Sigmoid colon (tissue), 4 donors: ENCODE measurements around the gene PRLH.

Source experiments
- POLR2A ChIP-seq, 2 donors: fragments of 450-650 bp; IDR thresholded peaks; one replicate each; pipeline ENCODE4 v1.6.1; 2016; ENCODE audit warnings: antibody characterized with exemption in 2 of 2, mild to moderate bottlenecking in 2 of 2, moderate library complexity in 2 of 2
- POLR2AphosphoS5 ChIP-seq, 4 donors: sonication (generic); formaldehyde crosslinking; IDR thresholded peaks; one replicate each; pipeline ENCODE4 v1.6.1; 2017; ENCODE audit warnings: antibody characterized with exemption in 4 of 4
- TF ChIP-seq, protein P1 (sequence below), 4 experiments: fragments of 450-650 bp in 3 of 4; fragments of 200-600 bp in 1 of 4; IDR thresholded peaks; one replicate each; pipeline ENCODE4 v1.5.1; 2016 to 2019; ENCODE audit warnings: antibody characterized with exemption in 4 of 4, mild to moderate bottlenecking in 3 of 4, moderate library complexity in 2 of 4

DNA sequence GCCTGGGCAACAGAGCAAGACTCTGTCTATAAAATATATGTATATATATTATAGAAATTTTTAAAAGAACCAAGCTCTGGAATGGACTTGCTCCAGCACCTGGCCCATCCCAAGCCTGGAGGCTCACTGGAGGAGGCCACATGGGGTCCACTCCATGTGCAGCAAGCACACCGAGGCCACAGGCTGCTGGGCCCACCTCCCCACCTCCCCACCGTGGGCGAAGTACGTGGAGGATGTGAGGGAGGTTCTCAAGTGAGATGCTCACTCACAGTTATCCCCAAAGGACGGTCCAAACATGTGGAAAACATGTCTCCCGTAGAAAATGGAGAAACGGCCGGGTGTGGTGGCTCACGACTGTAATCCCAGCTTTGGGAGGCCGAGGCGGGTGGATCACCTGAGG is 38.0 kb downstream of the PRLH start:
- TF ChIP-seq, protein P1, sequence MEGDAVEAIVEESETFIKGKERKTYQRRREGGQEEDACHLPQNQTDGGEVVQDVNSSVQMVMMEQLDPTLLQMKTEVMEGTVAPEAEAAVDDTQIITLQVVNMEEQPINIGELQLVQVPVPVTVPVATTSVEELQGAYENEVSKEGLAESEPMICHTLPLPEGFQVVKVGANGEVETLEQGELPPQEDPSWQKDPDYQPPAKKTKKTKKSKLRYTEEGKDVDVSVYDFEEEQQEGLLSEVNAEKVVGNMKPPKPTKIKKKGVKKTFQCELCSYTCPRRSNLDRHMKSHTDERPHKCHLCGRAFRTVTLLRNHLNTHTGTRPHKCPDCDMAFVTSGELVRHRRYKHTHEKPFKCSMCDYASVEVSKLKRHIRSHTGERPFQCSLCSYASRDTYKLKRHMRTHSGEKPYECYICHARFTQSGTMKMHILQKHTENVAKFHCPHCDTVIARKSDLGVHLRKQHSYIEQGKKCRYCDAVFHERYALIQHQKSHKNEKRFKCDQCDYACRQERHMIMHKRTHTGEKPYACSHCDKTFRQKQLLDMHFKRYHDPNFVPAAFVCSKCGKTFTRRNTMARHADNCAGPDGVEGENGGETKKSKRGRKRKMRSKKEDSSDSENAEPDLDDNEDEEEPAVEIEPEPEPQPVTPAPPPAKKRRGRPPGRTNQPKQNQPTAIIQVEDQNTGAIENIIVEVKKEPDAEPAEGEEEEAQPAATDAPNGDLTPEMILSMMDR (IDR thresholded peaks at IDR 0.05) = no peak
- TF ChIP-seq POLR2A (IDR thresholded peaks at IDR 0.05) (no peak), POLR2AphosphoS5 (IDR thresholded peaks at IDR 0.05) (no peak)
